ENCODE data around the gene ARHGAP15.

DNA sequence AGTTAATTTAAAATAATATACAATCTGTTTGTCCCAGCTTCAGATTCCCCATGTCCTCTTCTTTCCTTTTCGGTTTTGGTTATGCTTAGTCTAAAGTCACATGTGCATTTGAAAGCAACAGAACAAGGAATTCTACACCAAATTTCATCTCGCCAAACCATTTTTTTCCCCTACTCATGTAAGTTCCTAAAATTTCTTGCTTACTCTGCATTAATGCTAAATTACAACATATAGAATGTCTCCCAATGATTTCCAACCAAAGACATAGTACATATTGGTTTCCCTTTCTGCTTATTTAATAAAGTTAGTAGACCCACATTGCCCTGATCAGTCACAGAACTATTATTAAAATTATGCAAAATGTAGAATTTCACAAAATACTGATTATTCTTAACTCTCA lies 212.3 kb downstream of the ARHGAP15 start:
- TF ChIP-seq, protein P1, sequence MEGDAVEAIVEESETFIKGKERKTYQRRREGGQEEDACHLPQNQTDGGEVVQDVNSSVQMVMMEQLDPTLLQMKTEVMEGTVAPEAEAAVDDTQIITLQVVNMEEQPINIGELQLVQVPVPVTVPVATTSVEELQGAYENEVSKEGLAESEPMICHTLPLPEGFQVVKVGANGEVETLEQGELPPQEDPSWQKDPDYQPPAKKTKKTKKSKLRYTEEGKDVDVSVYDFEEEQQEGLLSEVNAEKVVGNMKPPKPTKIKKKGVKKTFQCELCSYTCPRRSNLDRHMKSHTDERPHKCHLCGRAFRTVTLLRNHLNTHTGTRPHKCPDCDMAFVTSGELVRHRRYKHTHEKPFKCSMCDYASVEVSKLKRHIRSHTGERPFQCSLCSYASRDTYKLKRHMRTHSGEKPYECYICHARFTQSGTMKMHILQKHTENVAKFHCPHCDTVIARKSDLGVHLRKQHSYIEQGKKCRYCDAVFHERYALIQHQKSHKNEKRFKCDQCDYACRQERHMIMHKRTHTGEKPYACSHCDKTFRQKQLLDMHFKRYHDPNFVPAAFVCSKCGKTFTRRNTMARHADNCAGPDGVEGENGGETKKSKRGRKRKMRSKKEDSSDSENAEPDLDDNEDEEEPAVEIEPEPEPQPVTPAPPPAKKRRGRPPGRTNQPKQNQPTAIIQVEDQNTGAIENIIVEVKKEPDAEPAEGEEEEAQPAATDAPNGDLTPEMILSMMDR (IDR thresholded peaks at IDR 0.05) = no peak
- no peak for TF ChIP-seq POLR2AphosphoS5 (IDR thresholded peaks at IDR 0.05)

Measured in gastroesophageal sphincter (tissue), 3 donors.